HCT116 (cell line): ENCODE measurements around the gene PITPNC1. TPM values are rescaled to one million over a fixed set of nuclear protein-coding genes. Genes with fewer than 3 reads are reported as not detected.

ENCODE experiments used
- ATAC-seq: fragments of 200-7000 bp; cut with Tn5 transposase; 2 replicates; pipeline ENCODE4 v1.9.1; 2020; ENCODE audit warnings: mild to moderate bottlenecking, moderate library complexity
- BruUV-seq: library from RNA; stranded (reverse); fragments of 400-500 nt; replicated peaks from 2 replicates; lab custom pipeline; 2021; lab: Mats Ljungman, UMichigan
- CTCF ChIA-PET: fragments of 300-600 bp; sonication (Branson Sonifier 250); formaldehyde crosslinking; loops from one replicate; lab custom pipeline; 2021; ENCODE audit warnings: antibody characterized with exemption; lab: Charles Lee
- POLR2A ChIA-PET: fragments of 300-600, 350-600 bp; sonication (Branson Sonifier 250); formaldehyde crosslinking; loops from one replicate; lab custom pipeline; 2021; ENCODE audit warnings: antibody characterized with exemption; lab: Charles Lee
- RAD21 ChIA-PET, 2 experiments: fragments of 300-600 bp; sonication (Branson Sonifier 250); formaldehyde crosslinking; loops; one replicate each; lab custom pipeline; 2023; ENCODE audit warnings: low total read pairs in 2 of 2; ENCODE audit not compliant: uncharacterized antibody in 2 of 2, unreplicated experiment in 2 of 2, low non-redundant PET in 1 of 2; lab: Charles Lee
- DNase-seq: peaks from one replicate; pipeline ENCODE4 v3.0.0-alpha.2; 2010; ENCODE audit warnings: low read depth, low spot score
- H2AFZ ChIP-seq: fragments of 200-600 bp; shearing (Covaris generic), sonication (generic); 2 replicates; pipeline ENCODE4 v1.6.1; 2017; ENCODE audit warnings: low read depth, mixed run types, mixed read lengths, antibody characterized with exemption, low read length; ENCODE audit not compliant: poor library complexity, severe bottlenecking
- H3K27ac ChIP-seq: 2 replicates; pipeline ENCODE4 v1.5.1; 2012; ENCODE audit warnings: low read depth, low read length
- H3K27me3 ChIP-seq: fragments of 200-600 bp; sonication (generic); 2 replicates; pipeline ENCODE4 v1.6.1; 2016; ENCODE audit warnings: mixed run types, low read length, mixed read lengths; ENCODE audit not compliant: insufficient read depth
- H3K36me3 ChIP-seq, 2 experiments: fragments of 200-500 bp in 1 of 2; fragments of 200-600 bp in 1 of 2; sonication (Bioruptor generic) in 1 of 2; sonication (generic) in 1 of 2; 2 replicates each; pipeline versions ENCODE4 v1.5.1 to v1.6.1; 2014 to 2016; ENCODE audit warnings: low read length in 2 of 2, inconsistent platforms in 1 of 2, mixed read lengths in 1 of 2, mixed run types in 1 of 2; ENCODE audit not compliant: insufficient read depth in 2 of 2, control insufficient read depth in 1 of 2
- H3K4me1 ChIP-seq, 2 experiments: fragments of 200-600 bp in 1 of 2; sonication (generic) in 1 of 2; 2 replicates each; pipeline versions ENCODE4 v1.5.1 to v1.6.1; 2012 to 2017; ENCODE audit warnings: low read length in 2 of 2, inconsistent platforms in 1 of 2, mild to moderate bottlenecking in 1 of 2, mixed read lengths in 1 of 2, mixed run types in 1 of 2, moderate library complexity in 1 of 2; ENCODE audit not compliant: insufficient read depth in 2 of 2, control insufficient read depth in 1 of 2
- H3K4me2 ChIP-seq: fragments of 200-600 bp; sonication (generic); 2 replicates; pipeline ENCODE4 v1.6.1; 2017; ENCODE audit warnings: mixed run types, low read length, mixed read lengths
- H3K4me3 ChIP-seq, 2 experiments: fragments of 200-600 bp in 1 of 2; sonication (generic) in 1 of 2; replicated peaks in 1 of 2; 2 replicates each; pipeline ENCODE4 v1.5.1; 2011 to 2016; ENCODE audit warnings: low read length in 2 of 2, control low read depth in 1 of 2, low read depth in 1 of 2, mild to moderate bottlenecking in 1 of 2, mixed read lengths in 1 of 2, mixed run types in 1 of 2
- H3K79me2 ChIP-seq: fragments of 200-600 bp; sonication (generic); 2 replicates; pipeline ENCODE4 v1.6.1; 2017; ENCODE audit warnings: mild to moderate bottlenecking, mixed run types, low read length, moderate library complexity, mixed read lengths; ENCODE audit not compliant: insufficient read depth
- H3K9ac ChIP-seq: fragments of 200-600 bp; sonication (generic); 2 replicates; pipeline ENCODE4 v1.6.1; 2016; ENCODE audit warnings: low read length, mixed read lengths
- H3K9me2 ChIP-seq: fragments of 200-600 bp; sonication (generic), shearing (Covaris generic); 2 replicates; pipeline ENCODE4 v1.6.1; 2017; ENCODE audit warnings: mixed run types, mild to moderate bottlenecking, moderate library complexity; ENCODE audit not compliant: insufficient read depth
- H3K9me3 ChIP-seq, 2 experiments: fragments of 200-500 bp in 1 of 2; fragments of 200-600 bp in 1 of 2; sonication (Bioruptor generic) in 1 of 2; sonication (generic) in 1 of 2; 2 replicates each; pipeline ENCODE4 v1.6.1; 2014 to 2017; ENCODE audit warnings: low read length in 2 of 2, mixed read lengths in 2 of 2, inconsistent platforms in 1 of 2, low read depth in 1 of 2, mild to moderate bottlenecking in 1 of 2, mixed run types in 1 of 2, moderate library complexity in 1 of 2; ENCODE audit not compliant: control insufficient read depth in 1 of 2, insufficient read depth in 1 of 2
- H4K20me1 ChIP-seq: fragments of 200-600 bp; sonication (generic), shearing (Covaris generic); 2 replicates; pipeline ENCODE4 v1.6.1; 2017; ENCODE audit warnings: mixed run types, mild to moderate bottlenecking, moderate library complexity; ENCODE audit not compliant: insufficient read depth
- ELF1 ChIP-seq: IDR thresholded peaks from 2 replicates; pipeline ENCODE4 v1.6.1; 2012; ENCODE audit warnings: low read depth, borderline replicate concordance
- EZH2 ChIP-seq: fragments of 200-600 bp; sonication (generic); IDR thresholded peaks from 2 replicates; pipeline ENCODE4 v1.6.1; 2017; ENCODE audit warnings: antibody characterized with exemption, mixed run types
- EZH2phosphoT487 ChIP-seq: fragments of 200-600 bp; IDR thresholded peaks from 2 replicates; pipeline ENCODE4 v1.6.1; 2018; ENCODE audit warnings: antibody characterized with exemption, borderline replicate concordance
- SP1 ChIP-seq: IDR thresholded peaks from 2 replicates; pipeline ENCODE4 v1.6.1; 2012; ENCODE audit warnings: low read depth
- ZNF274 ChIP-seq: fragments of 200-500 bp; sonication (Bioruptor generic); IDR thresholded peaks from 2 replicates; pipeline ENCODE4 v1.6.1; 2014; ENCODE audit warnings: mild to moderate bottlenecking, low read depth, low read length, inconsistent platforms
- intact Hi-C: fragments of 100-400 bp; cut with micrococcal nuclease; formaldehyde crosslinking; loops from 2 replicates; pipeline ENCODE4 v1.10.0; 2022
- total RNA-seq: library from RNA; stranded (reverse); gene quantifications from one replicate; pipeline ENCODE4 v1.2.1, GENCODE V29; 2021; ENCODE audit not compliant: unreplicated experiment
- TF ChIP-seq, protein P1 (sequence below), 3 experiments: fragments of 200-600 bp in 1 of 3; sonication (generic) in 1 of 3; IDR thresholded peaks in 2 of 3; conservative IDR thresholded peaks in 1 of 3; 2 replicates each; pipeline ENCODE4 v1.5.1; 2012 to 2017; ENCODE audit warnings: low read depth in 2 of 3, low read length in 2 of 3, antibody characterized with exemption in 1 of 3, borderline replicate concordance in 1 of 3, control low read depth in 1 of 3, mild to moderate bottlenecking in 1 of 3, mixed read lengths in 1 of 3, mixed run types in 1 of 3, moderate library complexity in 1 of 3; ENCODE audit not compliant: insufficient read depth in 1 of 3
- TF ChIP-seq, protein P2 (sequence below): IDR thresholded peaks from 2 replicates; pipeline ENCODE4 v1.6.1; 2012; ENCODE audit warnings: low read depth

Gene PITPNC1
- total RNA-seq, 1 experiment from 2014 or later: 41.9 TPM

DNA sequence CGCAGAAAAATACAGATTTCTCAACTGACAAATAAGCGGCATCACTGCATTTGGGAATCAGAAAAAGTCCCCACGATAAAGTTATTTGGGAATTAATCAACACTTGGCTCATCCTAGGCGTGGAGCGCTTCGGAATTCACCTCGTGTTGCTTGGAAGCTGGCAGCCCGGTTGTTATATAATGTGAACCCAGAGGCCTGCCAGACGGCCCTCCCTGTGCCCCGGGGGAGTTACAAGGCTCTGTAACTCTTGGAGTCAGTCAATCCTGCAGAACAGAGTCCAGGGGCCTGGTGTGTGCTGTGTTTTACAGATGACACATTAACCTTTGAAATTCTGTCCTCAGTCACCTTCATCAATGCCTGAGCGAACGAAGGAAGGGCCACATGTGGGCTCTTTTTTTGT, 111.1 kb downstream of the PITPNC1 start:
- no TSS peak for BruUV-seq
- intact Hi-C loops: no loop called here
- no peak overlapping the region for H3K9ac ChIP-seq
- no peak overlapping the region for H3K4me2 ChIP-seq
- no peak overlapping the region for H3K27ac ChIP-seq
- H3K27me3 ChIP-seq: no peaks in the 10 kb centered on the region
- H3K9me3 ChIP-seq: no peaks in the 10 kb centered on the region
- DNase-seq: no peak
- no peak overlapping the region for H3K4me3 ChIP-seq
- ChIA-PET POLR2A (no interaction called here), CTCF (no interaction called here), RAD21 (no interaction called here)
- no peak for ATAC-seq
- no peak for TF ChIP-seq ELF1
- TF ChIP-seq EZH2phosphoT487: no peak
- TF ChIP-seq, protein P1, sequence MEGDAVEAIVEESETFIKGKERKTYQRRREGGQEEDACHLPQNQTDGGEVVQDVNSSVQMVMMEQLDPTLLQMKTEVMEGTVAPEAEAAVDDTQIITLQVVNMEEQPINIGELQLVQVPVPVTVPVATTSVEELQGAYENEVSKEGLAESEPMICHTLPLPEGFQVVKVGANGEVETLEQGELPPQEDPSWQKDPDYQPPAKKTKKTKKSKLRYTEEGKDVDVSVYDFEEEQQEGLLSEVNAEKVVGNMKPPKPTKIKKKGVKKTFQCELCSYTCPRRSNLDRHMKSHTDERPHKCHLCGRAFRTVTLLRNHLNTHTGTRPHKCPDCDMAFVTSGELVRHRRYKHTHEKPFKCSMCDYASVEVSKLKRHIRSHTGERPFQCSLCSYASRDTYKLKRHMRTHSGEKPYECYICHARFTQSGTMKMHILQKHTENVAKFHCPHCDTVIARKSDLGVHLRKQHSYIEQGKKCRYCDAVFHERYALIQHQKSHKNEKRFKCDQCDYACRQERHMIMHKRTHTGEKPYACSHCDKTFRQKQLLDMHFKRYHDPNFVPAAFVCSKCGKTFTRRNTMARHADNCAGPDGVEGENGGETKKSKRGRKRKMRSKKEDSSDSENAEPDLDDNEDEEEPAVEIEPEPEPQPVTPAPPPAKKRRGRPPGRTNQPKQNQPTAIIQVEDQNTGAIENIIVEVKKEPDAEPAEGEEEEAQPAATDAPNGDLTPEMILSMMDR (IDR thresholded peaks at IDR 0.05 in 2 of 3, conservative IDR thresholded peaks at IDR 0.05 in 1 of 3; ENCODE audit: borderline replicate concordance in 1 of 3, insufficient read depth in 1 of 3, low read depth in 2 of 3, low read length in 2 of 3): no peak
- no peak for TF ChIP-seq EZH2
- TF ChIP-seq SP1: no peak
- TF ChIP-seq, protein P2, sequence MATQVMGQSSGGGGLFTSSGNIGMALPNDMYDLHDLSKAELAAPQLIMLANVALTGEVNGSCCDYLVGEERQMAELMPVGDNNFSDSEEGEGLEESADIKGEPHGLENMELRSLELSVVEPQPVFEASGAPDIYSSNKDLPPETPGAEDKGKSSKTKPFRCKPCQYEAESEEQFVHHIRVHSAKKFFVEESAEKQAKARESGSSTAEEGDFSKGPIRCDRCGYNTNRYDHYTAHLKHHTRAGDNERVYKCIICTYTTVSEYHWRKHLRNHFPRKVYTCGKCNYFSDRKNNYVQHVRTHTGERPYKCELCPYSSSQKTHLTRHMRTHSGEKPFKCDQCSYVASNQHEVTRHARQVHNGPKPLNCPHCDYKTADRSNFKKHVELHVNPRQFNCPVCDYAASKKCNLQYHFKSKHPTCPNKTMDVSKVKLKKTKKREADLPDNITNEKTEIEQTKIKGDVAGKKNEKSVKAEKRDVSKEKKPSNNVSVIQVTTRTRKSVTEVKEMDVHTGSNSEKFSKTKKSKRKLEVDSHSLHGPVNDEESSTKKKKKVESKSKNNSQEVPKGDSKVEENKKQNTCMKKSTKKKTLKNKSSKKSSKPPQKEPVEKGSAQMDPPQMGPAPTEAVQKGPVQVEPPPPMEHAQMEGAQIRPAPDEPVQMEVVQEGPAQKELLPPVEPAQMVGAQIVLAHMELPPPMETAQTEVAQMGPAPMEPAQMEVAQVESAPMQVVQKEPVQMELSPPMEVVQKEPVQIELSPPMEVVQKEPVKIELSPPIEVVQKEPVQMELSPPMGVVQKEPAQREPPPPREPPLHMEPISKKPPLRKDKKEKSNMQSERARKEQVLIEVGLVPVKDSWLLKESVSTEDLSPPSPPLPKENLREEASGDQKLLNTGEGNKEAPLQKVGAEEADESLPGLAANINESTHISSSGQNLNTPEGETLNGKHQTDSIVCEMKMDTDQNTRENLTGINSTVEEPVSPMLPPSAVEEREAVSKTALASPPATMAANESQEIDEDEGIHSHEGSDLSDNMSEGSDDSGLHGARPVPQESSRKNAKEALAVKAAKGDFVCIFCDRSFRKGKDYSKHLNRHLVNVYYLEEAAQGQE: no peak
- TF ChIP-seq ZNF274: no peak
- no peaks in the 10 kb centered on the region for H3K36me3 ChIP-seq
- peaks cover 15% of the 10 kb centered on the region; the same call in 1 of the 2 replicates for H3K79me2 ChIP-seq
- H3K9me2 ChIP-seq: no peaks in the 10 kb centered on the region
- H4K20me1 ChIP-seq: no peaks in the 10 kb centered on the region
- H3K4me1 ChIP-seq: peaks cover 18 to 19% of the 10 kb centered on the region in 2 experiments
- no peak overlapping the region for H2AFZ ChIP-seq
